GM13977 (cell line): ENCODE results near the gene LRRC71.

Experiments used
- DNase-seq: peaks from one replicate; pipeline ENCODE4 v3.0.0; 2012; ENCODE audit warnings: low spot score
- CTCF ChIP-seq: IDR thresholded peaks from 2 replicates; pipeline ENCODE4 v1.5.1; 2012; ENCODE audit warnings: mild to moderate bottlenecking, control low read depth; ENCODE audit not compliant: insufficient read depth; ENCODE audit errors: extremely low read depth, missing control alignments
- in situ Hi-C: fragments of 300-500 bp; cut with MboI; formaldehyde crosslinking; loops from one replicate; pipeline ENCODE4 v1.12.0; 2022; ENCODE audit warnings: low sequenced_read_pairs, low pct_unique_long_range_greater_than_20kb, mixed read lengths, inconsistent platforms; ENCODE audit not compliant: unreplicated experiment

LRRC71 gene

DNA sequence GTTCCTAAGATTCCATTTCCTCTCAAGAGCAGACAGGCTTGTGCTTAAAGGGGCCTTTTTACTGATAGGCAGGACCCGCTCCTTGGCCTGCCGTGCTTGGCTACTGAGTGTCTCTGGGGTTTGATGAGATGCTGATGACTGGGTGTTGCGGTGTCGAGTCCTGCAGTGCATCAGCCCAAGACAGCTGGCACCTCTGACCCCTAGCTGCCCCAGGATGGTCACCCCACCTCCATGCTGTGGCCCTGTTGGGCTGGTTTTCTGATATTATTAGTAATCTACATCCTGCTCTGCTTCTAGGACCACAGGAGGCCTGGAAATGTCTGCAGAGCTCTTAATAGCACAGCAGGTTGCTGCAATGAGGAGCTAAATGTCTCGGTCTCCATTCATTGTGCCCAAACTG is 28.7 kb downstream of the LRRC71 start:
- TF ChIP-seq CTCF: no peak
- in situ Hi-C loops: no loop called here
- no peak for DNase-seq

GRCh38 chr1:156951371-156951770 is 30.9 kb downstream of the LRRC71 start:
- in situ Hi-C loops: no loop called here
- no peak for DNase-seq
- no peak for TF ChIP-seq CTCF

GRCh38 chr1:156953571-156953970 is 33.1 kb downstream of the LRRC71 start:
- no peak for DNase-seq
- TF ChIP-seq CTCF: no peak
- in situ Hi-C loops: no loop called here

- TF ChIP-seq CTCF: no peak
- in situ Hi-C loops: no loop called here
- no peak for DNase-seq
Observed at GRCh38 chr1:156956333-156956732, 35.9 kb downstream of the LRRC71 start.

GRCh38 chr1:156957634-156958033 is 37.2 kb downstream of the LRRC71 start:
- in situ Hi-C loops: no loop called here
- no peak for TF ChIP-seq CTCF
- DNase-seq: no peak

DNA sequence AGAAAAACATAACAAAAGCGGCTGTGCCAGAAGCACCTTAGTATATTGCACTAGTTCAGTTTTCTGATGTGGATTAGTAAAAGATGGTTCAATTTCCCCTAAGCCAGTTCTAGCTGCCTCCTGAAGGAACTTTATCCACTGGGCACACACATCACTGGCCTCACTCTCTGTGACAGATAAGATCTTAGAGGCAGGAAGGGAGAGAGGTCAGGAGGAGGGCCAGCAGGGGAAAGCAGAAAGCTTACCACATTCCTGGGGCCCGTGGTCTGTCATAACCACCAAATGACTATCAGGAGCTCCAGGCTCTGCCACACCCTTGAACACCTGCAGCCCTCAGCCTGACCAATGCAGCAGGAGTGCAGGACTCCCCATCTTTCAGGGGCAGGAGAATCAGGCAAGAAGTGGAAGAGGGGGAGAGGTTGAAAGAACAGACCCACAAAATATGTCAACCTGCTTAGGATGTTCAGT is 37.8 kb downstream of the LRRC71 start:
- DNase-seq: no peak
- TF ChIP-seq CTCF: no peak
- in situ Hi-C loops: no loop called here

- no peak for TF ChIP-seq CTCF
- in situ Hi-C loops: no loop called here
- DNase-seq: no peak
Observed at GRCh38 chr1:156959414-156959813, 39.0 kb downstream of the LRRC71 start.
